GM10266 (cell line): ENCODE results near the gene CETP.

Experiments
- DNase-seq: peaks from one replicate; pipeline ENCODE4 v3.0.0; 2012; ENCODE audit errors: extremely low spot score
- TF ChIP-seq, protein P1 (sequence below): IDR thresholded peaks from 2 replicates; pipeline ENCODE4 v1.5.1; 2012; ENCODE audit warnings: mild to moderate bottlenecking, low read depth; ENCODE audit not compliant: control insufficient read depth, insufficient read depth; ENCODE audit errors: missing control alignments

The CETP gene

DNA sequence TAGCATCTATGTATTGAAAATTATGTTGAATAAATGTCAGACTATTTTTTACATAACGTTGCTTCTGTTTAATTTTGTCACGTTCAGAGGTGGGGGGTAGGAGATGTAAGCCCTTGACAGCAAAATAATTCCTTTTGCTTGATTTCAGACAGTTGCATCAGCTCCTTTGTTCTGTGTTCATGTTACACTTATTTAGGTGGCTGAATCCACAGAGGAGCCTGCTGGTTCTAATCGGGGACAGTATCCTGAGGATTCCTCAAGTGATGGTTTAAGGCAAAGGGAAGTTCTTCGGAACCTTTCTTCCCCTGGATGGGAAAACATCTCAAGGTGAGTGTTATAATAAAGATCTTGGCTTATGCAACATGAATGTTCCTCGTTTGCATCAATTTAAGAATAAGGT is 25.3 kb upstream of the CETP start:
- DNase-seq = no peak

GRCh38 chr16:56936950-56937349 is 24.8 kb upstream of the CETP start:
- TF ChIP-seq, protein P1, sequence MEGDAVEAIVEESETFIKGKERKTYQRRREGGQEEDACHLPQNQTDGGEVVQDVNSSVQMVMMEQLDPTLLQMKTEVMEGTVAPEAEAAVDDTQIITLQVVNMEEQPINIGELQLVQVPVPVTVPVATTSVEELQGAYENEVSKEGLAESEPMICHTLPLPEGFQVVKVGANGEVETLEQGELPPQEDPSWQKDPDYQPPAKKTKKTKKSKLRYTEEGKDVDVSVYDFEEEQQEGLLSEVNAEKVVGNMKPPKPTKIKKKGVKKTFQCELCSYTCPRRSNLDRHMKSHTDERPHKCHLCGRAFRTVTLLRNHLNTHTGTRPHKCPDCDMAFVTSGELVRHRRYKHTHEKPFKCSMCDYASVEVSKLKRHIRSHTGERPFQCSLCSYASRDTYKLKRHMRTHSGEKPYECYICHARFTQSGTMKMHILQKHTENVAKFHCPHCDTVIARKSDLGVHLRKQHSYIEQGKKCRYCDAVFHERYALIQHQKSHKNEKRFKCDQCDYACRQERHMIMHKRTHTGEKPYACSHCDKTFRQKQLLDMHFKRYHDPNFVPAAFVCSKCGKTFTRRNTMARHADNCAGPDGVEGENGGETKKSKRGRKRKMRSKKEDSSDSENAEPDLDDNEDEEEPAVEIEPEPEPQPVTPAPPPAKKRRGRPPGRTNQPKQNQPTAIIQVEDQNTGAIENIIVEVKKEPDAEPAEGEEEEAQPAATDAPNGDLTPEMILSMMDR = no peak
- DNase-seq = no peak

More for the DNA sequence above, 25.3 kb upstream of the CETP start:
- TF ChIP-seq, protein P1 = no peak

DNA sequence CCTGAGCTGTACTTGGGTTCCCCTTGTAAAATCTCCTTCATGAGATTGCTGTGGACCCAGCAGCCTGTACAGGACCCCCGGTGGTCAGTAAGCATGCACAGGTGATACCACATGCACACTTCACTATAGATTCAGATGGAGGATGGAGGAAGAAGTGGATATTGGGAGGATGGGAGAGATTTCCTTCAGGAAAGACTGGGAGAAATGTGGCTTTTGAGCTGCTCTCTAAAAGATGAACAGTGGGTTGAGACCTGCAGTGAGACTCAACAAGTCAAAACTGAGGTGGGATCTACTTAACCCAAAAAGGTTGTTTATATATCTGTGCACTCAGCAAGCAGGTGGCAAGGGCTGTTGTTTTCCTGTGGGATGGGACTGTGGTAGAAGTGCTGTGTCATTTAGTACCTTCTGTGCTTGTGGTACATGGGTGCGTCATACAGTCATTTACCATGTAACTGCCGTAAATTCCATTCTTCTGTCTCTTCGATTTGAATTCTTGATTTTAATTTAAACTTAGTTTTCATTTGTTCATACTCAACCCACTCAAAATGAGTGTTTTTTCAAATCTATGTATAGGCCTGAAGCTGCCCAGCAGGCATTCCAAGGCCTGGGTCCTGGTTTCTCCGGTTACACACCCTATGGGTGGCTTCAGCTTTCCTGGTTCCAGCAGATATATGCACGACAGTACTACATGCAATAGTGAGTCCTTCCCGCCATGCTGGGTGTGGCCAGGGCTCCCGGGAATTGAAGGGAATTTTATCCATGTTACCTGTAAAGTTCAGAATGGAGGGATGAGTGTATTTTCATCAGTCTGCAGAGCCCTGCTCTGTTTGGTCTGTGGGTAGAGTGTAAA is 22.9 kb upstream of the CETP start:
- TF ChIP-seq, protein P1 = no peak
- DNase-seq = no peak

DNA sequence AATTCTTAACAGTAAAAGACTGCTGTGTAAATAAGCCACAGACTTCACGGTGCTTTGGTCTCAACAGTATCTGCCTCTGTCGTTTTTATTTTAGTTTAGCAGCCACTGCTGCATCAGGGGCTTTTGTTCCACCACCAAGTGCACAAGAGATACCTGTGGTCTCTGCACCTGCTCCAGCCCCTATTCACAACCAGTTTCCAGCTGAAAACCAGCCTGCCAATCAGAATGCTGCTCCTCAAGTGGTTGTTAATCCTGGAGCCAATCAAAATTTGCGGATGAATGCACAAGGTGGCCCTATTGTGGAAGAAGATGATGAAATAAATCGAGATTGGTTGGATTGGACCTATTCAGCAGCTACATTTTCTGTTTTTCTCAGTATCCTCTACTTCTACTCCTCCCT is 21.9 kb upstream of the CETP start:
- DNase-seq = no peak
- TF ChIP-seq, protein P1 = no peak

DNA sequence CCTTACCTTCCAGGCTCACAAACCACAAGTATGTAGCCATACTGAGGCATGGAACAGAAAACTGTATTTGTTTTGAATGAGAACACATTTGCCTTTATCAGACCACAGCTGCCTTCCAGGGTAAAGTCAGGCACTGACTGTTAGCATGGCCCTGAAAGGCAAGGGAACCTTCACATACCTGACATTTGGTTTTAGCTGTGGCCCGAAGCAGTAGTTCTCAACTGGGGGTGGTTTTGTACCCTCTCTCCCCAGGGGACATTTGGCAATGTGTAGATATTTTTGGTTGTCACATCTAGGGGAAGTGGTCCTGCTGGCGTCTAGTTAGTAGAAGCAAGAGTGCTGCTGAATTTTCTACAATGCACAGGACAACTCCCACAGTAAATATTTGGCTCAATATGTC is 20.7 kb upstream of the CETP start:
- TF ChIP-seq, protein P1 = no peak
- no peak for DNase-seq

DNA sequence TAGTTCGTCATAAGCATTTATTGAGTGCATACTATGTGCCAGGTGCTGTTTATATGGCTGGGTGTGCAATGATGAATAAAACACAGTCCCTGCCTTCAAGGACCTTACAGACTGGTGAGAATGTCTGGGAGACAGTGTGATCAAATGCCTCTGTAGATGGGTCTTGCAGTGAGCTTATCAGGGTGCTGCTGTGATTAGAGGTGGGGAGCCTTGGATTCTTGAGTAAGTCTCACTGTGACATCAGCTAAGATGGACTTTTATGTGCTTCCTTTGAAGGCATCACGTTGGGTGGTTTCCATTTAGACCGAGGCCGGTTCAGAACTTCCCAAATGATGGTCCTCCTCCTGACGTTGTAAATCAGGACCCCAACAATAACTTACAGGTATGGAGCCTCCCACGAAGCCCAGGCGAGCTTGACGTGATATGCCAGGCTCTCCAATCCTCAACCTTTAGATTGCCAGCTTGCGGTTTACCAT is 19.9 kb upstream of the CETP start:
- no peak for DNase-seq
- TF ChIP-seq, protein P1 = no peak

- DNase-seq = no peak
- TF ChIP-seq, protein P1 = no peak
Observed at GRCh38 chr16:56943761-56944375, 17.9 kb upstream of the CETP start.
